Stomach (tissue), 9 donors: ENCODE results near the gene NUDC. TPM values are rescaled to one million over a fixed set of nuclear protein-coding genes. Genes with fewer than 3 reads are reported as not detected.

ENCODE experiments used
- DNase-seq, 2 donors: peaks; one replicate each; pipeline versions ENCODE4 v3.0.0 to v3.0.0-alpha.2; 2013 to 2019
- H3K27ac ChIP-seq, 5 donors: fragments of 200-600 bp in 4 of 5; sonication (generic) in 4 of 5; one replicate each; pipeline ENCODE4 v1.5.1; 2013 to 2019; ENCODE audit warnings: mild to moderate bottlenecking in 1 of 5, moderate library complexity in 1 of 5
- H3K27me3 ChIP-seq, 3 donors: fragments of 200-600 bp; sonication (generic); one replicate each; pipeline ENCODE4 v1.5.1; 2017 to 2019; ENCODE audit warnings: mixed run types in 1 of 3
- H3K36me3 ChIP-seq, 4 donors: fragments of 200-600 bp; sonication (generic); 1 replicate in 3 of 4; 2 replicates in 1 of 4; pipeline ENCODE4 v1.5.1; 2016 to 2019
- H3K4me1 ChIP-seq, 4 donors: fragments of 200-600 bp; sonication (generic); one replicate each; pipeline ENCODE4 v1.5.1; 2016 to 2019
- H3K4me3 ChIP-seq, 4 donors: fragments of 200-600 bp; sonication (generic) in 3 of 4; one replicate each; pipeline ENCODE4 v1.5.1; 2016 to 2019; ENCODE audit warnings: mild to moderate bottlenecking in 1 of 4
- H3K9me3 ChIP-seq, 4 donors: fragments of 200-600 bp; sonication (generic); one replicate each; pipeline ENCODE4 v1.5.1; 2016 to 2019
- EP300 ChIP-seq: sonication (generic); formaldehyde crosslinking; IDR thresholded peaks from one replicate; pipeline ENCODE4 v1.6.1; 2017; ENCODE audit warnings: antibody characterized with exemption
- POLR2A ChIP-seq, 4 donors: fragments of 450-650 bp; IDR thresholded peaks; one replicate each; pipeline ENCODE4 v1.6.1; 2016; ENCODE audit warnings: antibody characterized with exemption in 4 of 4, control low read depth in 2 of 4, mild to moderate bottlenecking in 1 of 4, moderate library complexity in 1 of 4
- POLR2AphosphoS5 ChIP-seq, 3 donors: sonication (generic); formaldehyde crosslinking; IDR thresholded peaks; one replicate each; pipeline ENCODE4 v1.6.1; 2016; ENCODE audit warnings: antibody characterized with exemption in 3 of 3
- WGBS, 5 donors: extraction: QIAGEN DNeasy Blood & Tissue Kit in 3 of 5; methylation state at CpG; one replicate each; pipeline versions ENCODE4 v1.1.5 to v1.1.7; 2013 to 2018; 5-methylcytosine and 5-hydroxymethylcytosine counted together
- intact Hi-C: fragments of 100-400 bp; cut with DNase I; formaldehyde crosslinking; loops from one replicate; pipeline ENCODE4 v1.15.1; 2023; ENCODE audit warnings: low total_unique reads
- polyA plus RNA-seq, 3 donors: library from polyadenylated mRNA; stranded (reverse); fragments of 200-250 nt; gene quantifications; one replicate each; pipeline ENCODE4 v1.2.3, GENCODE V29; 2013
- total RNA-seq, 5 donors: library from RNA; depleted of rRNA; stranded (reverse); fragments of >200 nt; gene quantifications; one replicate each; pipeline versions ENCODE4 v1.1.0 to v1.2.3, GENCODE V29; 2014 to 2016
- TF ChIP-seq, protein P1 (sequence below), 7 experiments: fragments of 450-650 bp in 4 of 7; fragments of 200-600 bp in 3 of 7; sonication (generic) in 3 of 7; IDR thresholded peaks; one replicate each; pipeline ENCODE4 v1.5.1; 2016 to 2019; ENCODE audit warnings: antibody characterized with exemption in 7 of 7, control low read depth in 2 of 7, mild to moderate bottlenecking in 1 of 7
- donor health status: healthy with polysubstance abuse.
- donor health status: Bipolar disorder and iron deficiency.
- donor health status: healthy.

NUDC gene
- total and polyA plus RNA-seq, 8 donors, result 20.0 to 88.1 (median 47.1) TPM

- H3K36me3 ChIP-seq, result peaks cover 58 to 78% (median 75%) of the 10 kb centered on the region in 4 donors
Observed at GRCh38 chr1:26889551-26890466, 31.7 kb upstream of the NUDC start, which contains the start of gene GPN2. Gene GPN2, minus strand, starts transcription at chr1:26890283. Its CDS starts 187 bp downstream, at chr1:26890096.

GRCh38 chr1:26890467-26890796 lies 31.1 kb upstream of the NUDC start:
- Histone ChIP-seq H3K36me3 (peaks cover 56 to 78% (median 75%) of the 10 kb centered on the region in 4 donors), H3K4me3 (peak overlapping the region; percentile 73 to 95 (median 86)), H3K27ac (peak overlapping the region; percentile 80 to 96 (median 91)), H3K9me3 (no peaks in the 10 kb centered on the region), H3K4me1 (peaks cover 20 to 37% (median 31%) of the 10 kb centered on the region in 4 donors), H3K27me3 (no peaks in the 10 kb centered on the region)
- 2 to 3% (median 2%) methylated on average over 5 to 12 of the region's 12 CpGs for WGBS, 5 donors
- intact Hi-C loops, result no loop called here
- TF ChIP-seq POLR2AphosphoS5 (IDR thresholded peaks at IDR 0.05) (no peak), EP300 (no peak), POLR2A (IDR thresholded peaks at IDR 0.05) (no peak)
- TF ChIP-seq, protein P1, sequence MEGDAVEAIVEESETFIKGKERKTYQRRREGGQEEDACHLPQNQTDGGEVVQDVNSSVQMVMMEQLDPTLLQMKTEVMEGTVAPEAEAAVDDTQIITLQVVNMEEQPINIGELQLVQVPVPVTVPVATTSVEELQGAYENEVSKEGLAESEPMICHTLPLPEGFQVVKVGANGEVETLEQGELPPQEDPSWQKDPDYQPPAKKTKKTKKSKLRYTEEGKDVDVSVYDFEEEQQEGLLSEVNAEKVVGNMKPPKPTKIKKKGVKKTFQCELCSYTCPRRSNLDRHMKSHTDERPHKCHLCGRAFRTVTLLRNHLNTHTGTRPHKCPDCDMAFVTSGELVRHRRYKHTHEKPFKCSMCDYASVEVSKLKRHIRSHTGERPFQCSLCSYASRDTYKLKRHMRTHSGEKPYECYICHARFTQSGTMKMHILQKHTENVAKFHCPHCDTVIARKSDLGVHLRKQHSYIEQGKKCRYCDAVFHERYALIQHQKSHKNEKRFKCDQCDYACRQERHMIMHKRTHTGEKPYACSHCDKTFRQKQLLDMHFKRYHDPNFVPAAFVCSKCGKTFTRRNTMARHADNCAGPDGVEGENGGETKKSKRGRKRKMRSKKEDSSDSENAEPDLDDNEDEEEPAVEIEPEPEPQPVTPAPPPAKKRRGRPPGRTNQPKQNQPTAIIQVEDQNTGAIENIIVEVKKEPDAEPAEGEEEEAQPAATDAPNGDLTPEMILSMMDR (IDR thresholded peaks at IDR 0.05), result no peak
- no peak for DNase-seq

More at GRCh38 chr1:26889551-26890466, 31.7 kb upstream of the NUDC start, which contains the start of gene GPN2:
- peak; percentile 65 to 96 (median 91) for TF ChIP-seq POLR2AphosphoS5 (IDR thresholded peaks at IDR 0.05)
- TF ChIP-seq, protein P1 (IDR thresholded peaks at IDR 0.05), result no peak
- TF ChIP-seq EP300, result no peak
- Histone ChIP-seq H3K9me3 (no peaks in the 10 kb centered on the region), H3K4me3 (peak within 1 kb of the TSS; percentile 73 to 95 (median 86)), H3K4me1 (peaks cover 20 to 36% (median 29%) of the 10 kb centered on the region in 4 donors), H3K27me3 (no peaks in the 10 kb centered on the region), H3K27ac (peak within 1 kb of the TSS; percentile 80 to 96 (median 91))
- 0 to 2% (median 1%) methylated on average over 53 to 89 of the region's 89 CpGs for WGBS, 5 donors
- intact Hi-C loops, result no loop called here
- peak; percentile 83 to 96 for DNase-seq

- no peak for DNase-seq
- Histone ChIP-seq H3K36me3 (peaks cover 49 to 72% (median 70%) of the 10 kb centered on the region in 4 donors), H3K27ac (no peak overlapping the region), H3K27me3 (no peaks in the 10 kb centered on the region), H3K4me3 (no peak overlapping the region), H3K9me3 (no peaks in the 10 kb centered on the region), H3K4me1 (peaks cover 16 to 43% (median 29%) of the 10 kb centered on the region in 4 donors)
- TF ChIP-seq POLR2AphosphoS5 (IDR thresholded peaks at IDR 0.05), result no peak
- TF ChIP-seq POLR2A (IDR thresholded peaks at IDR 0.05), result no peak
- TF ChIP-seq EP300, result no peak
- intact Hi-C loops, result no loop called here
- WGBS, 5 donors, result 88 to 93% (median 93%) methylated on average over 13 of the region's 13 CpGs
Observed at GRCh38 chr1:26894263-26894662, 27.3 kb upstream of the NUDC start.

DNA sequence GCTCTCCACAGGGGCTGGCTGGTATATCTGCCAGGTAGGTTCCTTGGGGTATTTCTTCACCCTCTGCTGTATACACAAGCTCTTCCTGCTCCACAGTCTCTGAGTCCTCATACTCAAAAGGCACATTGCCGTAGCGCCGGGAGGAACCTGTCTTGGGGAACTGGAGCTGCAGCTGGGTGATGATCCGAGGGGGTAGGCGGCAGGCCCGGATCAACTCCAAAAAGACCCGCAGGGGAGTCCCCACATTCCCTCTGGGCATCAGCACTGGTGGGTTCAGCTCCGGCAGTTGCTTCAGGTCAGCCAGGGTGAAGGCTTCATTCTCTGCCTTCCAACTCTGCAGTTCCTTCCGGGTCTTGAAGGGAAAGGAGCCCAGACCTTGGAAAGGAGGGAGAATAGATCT lies 24.2 kb upstream of the NUDC start:
- Histone ChIP-seq H3K36me3 (peaks cover 45 to 61% (median 60%) of the 10 kb centered on the region in 4 donors), H3K4me1 (peaks cover 12 to 47% (median 32%) of the 10 kb centered on the region in 4 donors), H3K27ac (no peak overlapping the region), H3K4me3 (no peak overlapping the region), H3K27me3 (no peaks in the 10 kb centered on the region), H3K9me3 (no peaks in the 10 kb centered on the region)
- no peak for DNase-seq
- TF ChIP-seq POLR2AphosphoS5 (IDR thresholded peaks at IDR 0.05) (no peak), POLR2A (IDR thresholded peaks at IDR 0.05) (no peak), EP300 (no peak)
- TF ChIP-seq, protein P1 (IDR thresholded peaks at IDR 0.05), result no peak
- intact Hi-C loops, result no loop called here
- WGBS, 5 donors, result 85 to 96% (median 92%) methylated on average over 5 to 9 of the region's 9 CpGs
